HEK293 (cell line): ENCODE results near the gene PYGM.

Source experiments
- GLIS1 ChIP-seq: fragments of 450-650 bp; formaldehyde crosslinking; IDR thresholded peaks from 2 replicates; pipeline ENCODE4 v1.5.1; 2016; ENCODE audit warnings: missing biosample characterization, missing genetic modification characterization
- GLIS2 ChIP-seq: fragments of 450-650 bp; formaldehyde crosslinking; IDR thresholded peaks from 2 replicates; pipeline ENCODE4 v1.5.1; 2016; ENCODE audit warnings: missing biosample characterization, missing genetic modification characterization
- HOXC10 ChIP-seq: sonication (generic); formaldehyde crosslinking; IDR thresholded peaks from 2 replicates; pipeline ENCODE4 v1.8.1; 2023; ENCODE audit warnings: mild to moderate bottlenecking, missing genetic modification reagents
- KLF8 ChIP-seq: fragments of 450-650 bp; formaldehyde crosslinking; IDR thresholded peaks from 2 replicates; pipeline ENCODE4 v1.5.1; 2016; ENCODE audit warnings: missing biosample characterization, missing genetic modification characterization
- MYNN ChIP-seq: fragments of 450-650 bp; formaldehyde crosslinking; IDR thresholded peaks from 2 replicates; pipeline ENCODE4 v1.5.1; 2016; ENCODE audit warnings: missing biosample characterization, missing genetic modification characterization, borderline replicate concordance
- MZF1 ChIP-seq: fragments of 450-650 bp; formaldehyde crosslinking; IDR thresholded peaks from 2 replicates; pipeline ENCODE4 v1.5.1; 2017; ENCODE audit warnings: missing biosample characterization, missing genetic modification characterization, borderline replicate concordance
- ZBTB11 ChIP-seq: fragments of 450-650 bp; formaldehyde crosslinking; conservative IDR thresholded peaks from 2 replicates; pipeline ENCODE4 v1.5.1; 2016; ENCODE audit warnings: low read depth, missing biosample characterization, missing genetic modification characterization
- ZNF114 ChIP-seq: fragments of 450-650 bp; formaldehyde crosslinking; IDR thresholded peaks from 2 replicates; pipeline ENCODE4 v1.5.0; 2017; ENCODE audit warnings: missing biosample characterization, missing genetic modification characterization
- ZNF169 ChIP-seq: fragments of 450-650 bp; formaldehyde crosslinking; IDR thresholded peaks from 2 replicates; pipeline ENCODE4 v1.5.1; 2016; ENCODE audit warnings: missing biosample characterization, missing genetic modification characterization
- ZNF24 ChIP-seq: fragments of 450-650 bp; formaldehyde crosslinking; IDR thresholded peaks from 2 replicates; pipeline ENCODE4 v1.5.1; 2016; ENCODE audit warnings: missing biosample characterization, missing genetic modification characterization
- ZNF350 ChIP-seq: fragments of 450-650 bp; formaldehyde crosslinking; IDR thresholded peaks from 2 replicates; pipeline ENCODE4 v1.5.0; 2017; ENCODE audit warnings: missing biosample characterization, mild to moderate bottlenecking, missing genetic modification characterization
- ZNF366 ChIP-seq: fragments of 450-650 bp; formaldehyde crosslinking; conservative IDR thresholded peaks from 2 replicates; pipeline ENCODE4 v1.5.1; 2016; ENCODE audit warnings: missing biosample characterization, missing genetic modification characterization
- ZNF404 ChIP-seq: fragments of 450-650 bp; formaldehyde crosslinking; IDR thresholded peaks from 2 replicates; pipeline ENCODE4 v1.5.1; 2017; ENCODE audit warnings: missing biosample characterization, missing genetic modification characterization
- ZNF48 ChIP-seq: fragments of 450-650 bp; formaldehyde crosslinking; IDR thresholded peaks from 2 replicates; pipeline ENCODE4 v1.5.1; 2016; ENCODE audit warnings: missing biosample characterization, missing genetic modification characterization
- ZNF548 ChIP-seq: fragments of 450-650 bp; formaldehyde crosslinking; IDR thresholded peaks from 2 replicates; pipeline ENCODE4 v1.5.1; 2016; ENCODE audit warnings: missing biosample characterization, missing genetic modification characterization
- ZNF555 ChIP-seq: fragments of 450-650 bp; formaldehyde crosslinking; conservative IDR thresholded peaks from 2 replicates; pipeline ENCODE4 v1.5.1; 2017; ENCODE audit warnings: missing biosample characterization, mild to moderate bottlenecking, missing genetic modification characterization, inconsistent platforms
- ZNF658 ChIP-seq: fragments of 450-650 bp; formaldehyde crosslinking; IDR thresholded peaks from 2 replicates; pipeline ENCODE4; 2016; ENCODE audit warnings: missing biosample characterization, missing genetic modification characterization
- ZNF670 ChIP-seq: fragments of 450-650 bp; formaldehyde crosslinking; IDR thresholded peaks from 2 replicates; pipeline ENCODE4 v1.5.1; 2016; ENCODE audit warnings: missing biosample characterization, missing genetic modification characterization, low read depth
- ZNF768 ChIP-seq: fragments of 450-650 bp; formaldehyde crosslinking; IDR thresholded peaks from 2 replicates; pipeline ENCODE4 v1.5.1; 2018; ENCODE audit warnings: missing biosample characterization, mild to moderate bottlenecking, missing genetic modification characterization
- ZNF791 ChIP-seq: fragments of 450-650 bp; formaldehyde crosslinking; IDR thresholded peaks from 2 replicates; pipeline ENCODE4 v1.5.1; 2016; ENCODE audit warnings: missing biosample characterization, missing genetic modification characterization
- TF ChIP-seq, protein P1 (sequence below): fragments of 450-650 bp; formaldehyde crosslinking; IDR thresholded peaks from 2 replicates; pipeline ENCODE4 v1.5.1; 2016; ENCODE audit warnings: missing biosample characterization, missing genetic modification characterization
- TF ChIP-seq, protein P2 (sequence below): fragments of 450-650 bp; formaldehyde crosslinking; optimal IDR thresholded peaks from 2 replicates; pipeline ENCODE3; 2016; ENCODE audit warnings: missing biosample characterization, mild to moderate bottlenecking, missing genetic modification characterization

PYGM gene

GRCh38 chr11:64803158-64803845 is 43.5 kb upstream of the PYGM start, which contains the start of gene MAP4K2 (continued):
- no peak for TF ChIP-seq ZBTB11 (tag by site-specific recombination)
- TF ChIP-seq ZNF169 (tag by site-specific recombination): no peak
- TF ChIP-seq ZNF350 (tag by site-specific recombination): no peak
- no peak for TF ChIP-seq MYNN (tag by site-specific recombination)
- TF ChIP-seq, protein P1, sequence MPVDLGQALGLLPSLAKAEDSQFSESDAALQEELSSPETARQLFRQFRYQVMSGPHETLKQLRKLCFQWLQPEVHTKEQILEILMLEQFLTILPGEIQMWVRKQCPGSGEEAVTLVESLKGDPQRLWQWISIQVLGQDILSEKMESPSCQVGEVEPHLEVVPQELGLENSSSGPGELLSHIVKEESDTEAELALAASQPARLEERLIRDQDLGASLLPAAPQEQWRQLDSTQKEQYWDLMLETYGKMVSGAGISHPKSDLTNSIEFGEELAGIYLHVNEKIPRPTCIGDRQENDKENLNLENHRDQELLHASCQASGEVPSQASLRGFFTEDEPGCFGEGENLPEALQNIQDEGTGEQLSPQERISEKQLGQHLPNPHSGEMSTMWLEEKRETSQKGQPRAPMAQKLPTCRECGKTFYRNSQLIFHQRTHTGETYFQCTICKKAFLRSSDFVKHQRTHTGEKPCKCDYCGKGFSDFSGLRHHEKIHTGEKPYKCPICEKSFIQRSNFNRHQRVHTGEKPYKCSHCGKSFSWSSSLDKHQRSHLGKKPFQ (tag by site-specific recombination): no peak
- peak; percentile 19; the same call in 1 of the 2 replicates for TF ChIP-seq KLF8 (tag by site-specific recombination)
- no peak for TF ChIP-seq ZNF548 (tag by site-specific recombination)
- TF ChIP-seq ZNF114 (tag by site-specific recombination): no peak
- no peak for TF ChIP-seq HOXC10 (CRISPR knock-in tag)
- no peak for TF ChIP-seq ZNF670 (tag by site-specific recombination)
- no peak for TF ChIP-seq ZNF768 (tag by site-specific recombination)
- TF ChIP-seq ZNF791 (tag by site-specific recombination): no peak
- no peak for TF ChIP-seq ZNF366 (tag by site-specific recombination)
- no peak for TF ChIP-seq ZNF404 (tag by site-specific recombination)
- no peak for TF ChIP-seq ZNF658 (tag by site-specific recombination)
- TF ChIP-seq, protein P2, sequence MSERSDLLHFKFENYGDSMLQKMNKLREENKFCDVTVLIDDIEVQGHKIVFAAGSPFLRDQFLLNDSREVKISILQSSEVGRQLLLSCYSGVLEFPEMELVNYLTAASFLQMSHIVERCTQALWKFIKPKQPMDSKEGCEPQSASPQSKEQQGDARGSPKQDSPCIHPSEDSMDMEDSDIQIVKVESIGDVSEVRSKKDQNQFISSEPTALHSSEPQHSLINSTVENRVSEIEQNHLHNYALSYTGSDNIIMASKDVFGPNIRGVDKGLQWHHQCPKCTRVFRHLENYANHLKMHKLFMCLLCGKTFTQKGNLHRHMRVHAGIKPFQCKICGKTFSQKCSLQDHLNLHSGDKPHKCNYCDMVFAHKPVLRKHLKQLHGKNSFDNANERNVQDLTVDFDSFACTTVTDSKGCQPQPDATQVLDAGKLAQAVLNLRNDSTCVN: peak; percentile 27
- no peak for TF ChIP-seq ZNF24 (tag by site-specific recombination)
- peak; percentile 23; the same call in 1 of the 2 replicates for TF ChIP-seq GLIS1 (tag by site-specific recombination)
- no peak for TF ChIP-seq ZNF48 (tag by site-specific recombination)
- no peak for TF ChIP-seq ZNF555 (tag by site-specific recombination)
- TF ChIP-seq GLIS2 (tag by site-specific recombination): peak; percentile 49; the same call in 1 of the 2 replicates
- TF ChIP-seq MZF1 (tag by site-specific recombination): no peak
